ENCODE data around the gene GPAT2.
"Not testable (repeated sequence)": the region's sequence is repeated elsewhere in the genome, so short reads cannot be mapped to it uniquely, and the experiment has no call there.

DNA sequence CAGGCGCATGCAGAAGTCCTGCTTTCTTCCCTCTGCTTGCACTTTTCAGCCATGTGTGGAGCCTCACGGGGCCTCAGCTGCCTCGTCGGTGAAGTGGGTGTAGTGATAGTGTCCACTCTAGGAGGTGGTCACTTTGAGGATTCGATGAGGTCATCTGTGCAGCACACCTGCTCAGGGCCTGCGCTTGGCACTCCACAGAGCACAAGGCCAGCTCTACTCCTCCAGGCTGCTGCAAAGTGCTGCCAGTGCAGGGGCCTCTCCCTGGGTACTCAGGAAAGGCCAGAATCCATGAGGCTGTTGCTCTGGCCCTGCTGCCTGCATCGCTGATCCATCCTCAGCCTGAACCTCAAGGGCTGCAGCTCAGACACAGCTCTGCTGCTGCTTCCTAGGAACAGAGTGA lies 31.8 kb upstream of the GPAT2 start:
- TF ChIP-seq, protein P1, sequence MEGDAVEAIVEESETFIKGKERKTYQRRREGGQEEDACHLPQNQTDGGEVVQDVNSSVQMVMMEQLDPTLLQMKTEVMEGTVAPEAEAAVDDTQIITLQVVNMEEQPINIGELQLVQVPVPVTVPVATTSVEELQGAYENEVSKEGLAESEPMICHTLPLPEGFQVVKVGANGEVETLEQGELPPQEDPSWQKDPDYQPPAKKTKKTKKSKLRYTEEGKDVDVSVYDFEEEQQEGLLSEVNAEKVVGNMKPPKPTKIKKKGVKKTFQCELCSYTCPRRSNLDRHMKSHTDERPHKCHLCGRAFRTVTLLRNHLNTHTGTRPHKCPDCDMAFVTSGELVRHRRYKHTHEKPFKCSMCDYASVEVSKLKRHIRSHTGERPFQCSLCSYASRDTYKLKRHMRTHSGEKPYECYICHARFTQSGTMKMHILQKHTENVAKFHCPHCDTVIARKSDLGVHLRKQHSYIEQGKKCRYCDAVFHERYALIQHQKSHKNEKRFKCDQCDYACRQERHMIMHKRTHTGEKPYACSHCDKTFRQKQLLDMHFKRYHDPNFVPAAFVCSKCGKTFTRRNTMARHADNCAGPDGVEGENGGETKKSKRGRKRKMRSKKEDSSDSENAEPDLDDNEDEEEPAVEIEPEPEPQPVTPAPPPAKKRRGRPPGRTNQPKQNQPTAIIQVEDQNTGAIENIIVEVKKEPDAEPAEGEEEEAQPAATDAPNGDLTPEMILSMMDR (conservative IDR thresholded peaks at IDR 0.05; ENCODE audit: low read length): not testable (repeated sequence)
- not testable (repeated sequence) for TF ChIP-seq EZH2phosphoT487 (IDR thresholded peaks at IDR 0.05; ENCODE audit: borderline replicate concordance)
